H1 (cell line): Measurements from ENCODE around the gene ZNF385D. TPM values are rescaled to one million over a fixed set of nuclear protein-coding genes. Genes with fewer than 3 reads are reported as not detected.

ENCODE experiments used
- CTCF ChIA-PET: fragments of 300-600 bp; sonication (Branson Sonifier 250); formaldehyde crosslinking; loops from one replicate; lab custom pipeline; 2021; ENCODE audit not compliant: partially characterized antibody; lab: Charles Lee
- POLR2A ChIA-PET: fragments of 300-600 bp; sonication (Branson Sonifier 250); formaldehyde crosslinking; loops from one replicate; lab custom pipeline; 2021; ENCODE audit warnings: inconsistent platforms; ENCODE audit not compliant: partially characterized antibody; lab: Charles Lee
- DNase-seq, 2 experiments: peaks; one replicate each; pipeline versions ENCODE4 v3.0.0 to v3.0.0-alpha.2; 2010 to 2022; ENCODE audit warnings: low spot score in 2 of 2, low read depth in 1 of 2, mixed read lengths in 1 of 2
- FAIRE-seq: peaks from 2 replicates; lab custom pipeline; 2011; peaks lifted over from hg19 to GRCh38; lab: Jason Lieb, UNC
- H2AFZ ChIP-seq: 2 replicates; pipeline ENCODE4 v1.8.1; 2012; ENCODE audit warnings: low read length, inconsistent platforms
- H2AK5ac ChIP-seq: 2 replicates; pipeline ENCODE4 v1.6.1; 2013; ENCODE audit warnings: low read depth, low read length
- H2BK120ac ChIP-seq: replicated peaks from 2 replicates; pipeline ENCODE3; 2013; ENCODE audit warnings: low read depth, low read length, inconsistent platforms
- H2BK12ac ChIP-seq: 2 replicates; pipeline ENCODE4 v1.6.1; 2013; ENCODE audit warnings: low read depth, low read length
- H2BK15ac ChIP-seq: 2 replicates; pipeline ENCODE4 v1.6.1; 2013; ENCODE audit warnings: low read length
- H2BK20ac ChIP-seq: 2 replicates; pipeline ENCODE4 v1.6.1; 2013; ENCODE audit warnings: low read length
- H2BK5ac ChIP-seq: 2 replicates; pipeline ENCODE4 v1.6.1; 2013; ENCODE audit warnings: low read depth, low read length
- H3K14ac ChIP-seq: 2 replicates; pipeline ENCODE4 v1.6.1; 2013; ENCODE audit warnings: inconsistent platforms; ENCODE audit not compliant: insufficient read length
- H3K18ac ChIP-seq: 2 replicates; pipeline ENCODE4 v1.6.1; 2013; ENCODE audit warnings: low read length; ENCODE audit errors: extremely low read depth
- H3K23ac ChIP-seq: 2 replicates; pipeline ENCODE4 v1.6.1; 2013; ENCODE audit warnings: inconsistent platforms; ENCODE audit not compliant: insufficient read length
- H3K23me2 ChIP-seq: 2 replicates; pipeline ENCODE4 v1.6.1; 2013; ENCODE audit warnings: low read depth, low read length
- H3K27ac ChIP-seq: 2 replicates; pipeline ENCODE4 v1.6.1; 2011; ENCODE audit warnings: low read depth, low read length, inconsistent platforms
- H3K27me3 ChIP-seq, 4 experiments: replicated peaks in 1 of 4; 1 replicate in 1 of 4; 2 replicates in 3 of 4; pipeline versions ENCODE4 v1.6.1 to v1.8.1; 2011 to 2013; ENCODE audit warnings: low read length in 3 of 4, mild to moderate bottlenecking in 3 of 4, inconsistent platforms in 2 of 4, mixed read lengths in 2 of 4, moderate library complexity in 1 of 4; ENCODE audit not compliant: control insufficient read depth in 3 of 4, insufficient read depth in 3 of 4; ENCODE audit errors: extremely low read depth in 1 of 4
- H3K36me3 ChIP-seq, 4 experiments: 2 replicates each; pipeline versions ENCODE4 v1.6.1 to v1.8.1; 2011 to 2013; ENCODE audit warnings: mild to moderate bottlenecking in 4 of 4, low read length in 3 of 4, moderate library complexity in 2 of 4, control low read depth in 1 of 4, inconsistent platforms in 1 of 4; ENCODE audit not compliant: insufficient read depth in 4 of 4, control insufficient read depth in 2 of 4
- H3K4ac ChIP-seq: replicated peaks from 2 replicates; pipeline ENCODE3; 2013; ENCODE audit warnings: low read length, low read depth, mixed read lengths, inconsistent platforms; ENCODE audit not compliant: insufficient read length
- H3K4me1 ChIP-seq, 4 experiments: replicated peaks in 1 of 4; 1 replicate in 1 of 4; 2 replicates in 3 of 4; pipeline versions ENCODE4 v1.6.1 to v1.8.1; 2011 to 2013; ENCODE audit warnings: low read length in 3 of 4, inconsistent platforms in 2 of 4, mixed read lengths in 1 of 4; ENCODE audit not compliant: insufficient read depth in 4 of 4, control insufficient read depth in 3 of 4
- H3K4me2 ChIP-seq, 2 experiments: 2 replicates each; pipeline versions ENCODE4 v1.6.1 to v1.8.1; 2011 to 2013; ENCODE audit warnings: low read depth in 2 of 2, low read length in 2 of 2, control low read depth in 1 of 2, inconsistent platforms in 1 of 2, mild to moderate bottlenecking in 1 of 2; ENCODE audit not compliant: insufficient read depth in 1 of 2
- H3K4me3 ChIP-seq, 4 experiments: fragments of 200-600, 300-600 bp in 1 of 4; sonication (generic), shearing (Covaris generic), sonication (Bioruptor Twin) in 1 of 4; 2 replicates each; pipeline versions ENCODE4 v1.5.1 to v1.8.1; 2011 to 2016; ENCODE audit warnings: low read length in 4 of 4, low read depth in 3 of 4, control low read depth in 2 of 4, inconsistent platforms in 2 of 4, mild to moderate bottlenecking in 2 of 4, mixed read lengths in 1 of 4, moderate library complexity in 1 of 4; ENCODE audit not compliant: insufficient read depth in 2 of 4; ENCODE audit errors: extremely low read depth in 1 of 4
- H3K56ac ChIP-seq: replicated peaks from 2 replicates; pipeline ENCODE3; 2013; ENCODE audit warnings: low read depth, mild to moderate bottlenecking, mixed read lengths, low read length, inconsistent platforms; ENCODE audit not compliant: insufficient read length
- H3K79me1 ChIP-seq: 2 replicates; pipeline ENCODE4 v1.6.1; 2013; ENCODE audit warnings: low read depth, low read length, control low read depth
- H3K79me2 ChIP-seq, 2 experiments: 2 replicates each; pipeline versions ENCODE4 v1.6.1 to v1.8.1; 2012 to 2013; ENCODE audit warnings: low read length in 2 of 2, mild to moderate bottlenecking in 2 of 2, inconsistent platforms in 1 of 2; ENCODE audit not compliant: insufficient read depth in 2 of 2, control insufficient read depth in 1 of 2
- H3K9ac ChIP-seq, 4 experiments: replicated peaks in 1 of 4; 1 replicate in 1 of 4; 2 replicates in 3 of 4; pipeline versions ENCODE4 v1.6.1 to v1.8.1; 2011 to 2013; ENCODE audit warnings: low read depth in 3 of 4, low read length in 3 of 4, control low read depth in 2 of 4, mild to moderate bottlenecking in 2 of 4, moderate library complexity in 2 of 4, inconsistent platforms in 1 of 4; ENCODE audit errors: extremely low read depth in 1 of 4
- H3K9me3 ChIP-seq, 2 experiments: 2 replicates each; pipeline versions ENCODE4 v1.6.1 to v1.8.1; 2012 to 2013; ENCODE audit warnings: mild to moderate bottlenecking in 2 of 2, moderate library complexity in 2 of 2, control low read depth in 1 of 2, inconsistent platforms in 1 of 2, low read depth in 1 of 2, low read length in 1 of 2, mixed read lengths in 1 of 2; ENCODE audit not compliant: insufficient read depth in 2 of 2
- H4K20me1 ChIP-seq, 2 experiments: replicated peaks in 1 of 2; 2 replicates each; pipeline versions ENCODE3 to v1.8.1; 2011 to 2013; ENCODE audit warnings: inconsistent platforms in 2 of 2, low read length in 2 of 2, mild to moderate bottlenecking in 1 of 2; ENCODE audit not compliant: insufficient read depth in 2 of 2, control insufficient read depth in 1 of 2
- H4K5ac ChIP-seq: 2 replicates; pipeline ENCODE4 v1.6.1; 2013; ENCODE audit warnings: low read length, low read depth, mixed read lengths, inconsistent platforms; ENCODE audit not compliant: insufficient read length
- H4K8ac ChIP-seq: 2 replicates; pipeline ENCODE4 v1.8.0; 2013; ENCODE audit warnings: mild to moderate bottlenecking, moderate library complexity, low read length, inconsistent platforms; ENCODE audit not compliant: insufficient read depth; ENCODE audit errors: extremely low read depth
- H4K91ac ChIP-seq: replicated peaks from 2 replicates; pipeline ENCODE3; 2013; ENCODE audit warnings: low read length, mixed read lengths, inconsistent platforms; ENCODE audit not compliant: insufficient read length
- ASH2L ChIP-seq: fragments of 200-600, 300-600 bp; sonication (generic); IDR thresholded peaks from one replicate; pipeline ENCODE4 v1.7.1; 2017; ENCODE audit warnings: low read length
- BRCA1 ChIP-seq: IDR thresholded peaks from 2 replicates; pipeline ENCODE4 v1.6.1; 2012; ENCODE audit warnings: low read depth, low read length, improper control_type of control experiment
- EZH2 ChIP-seq: fragments of 200-600 bp; sonication (generic); IDR thresholded peaks from 2 replicates; pipeline ENCODE4 v1.7.1; 2012; ENCODE audit warnings: low read depth, mild to moderate bottlenecking, moderate library complexity, low read length, inconsistent platforms; ENCODE audit not compliant: severe bottlenecking
- FOSL1 ChIP-seq: IDR thresholded peaks from 2 replicates; pipeline ENCODE4 v1.6.1; 2011; ENCODE audit warnings: mild to moderate bottlenecking, low read depth, low read length, moderate library complexity; ENCODE audit not compliant: insufficient read depth
- HDAC6 ChIP-seq: IDR thresholded peaks from one replicate; pipeline ENCODE4 v1.7.1; 2012; ENCODE audit warnings: low read depth, mild to moderate bottlenecking, inconsistent platforms, low read length, moderate library complexity
- NRF1 ChIP-seq: IDR thresholded peaks from 2 replicates; pipeline ENCODE4 v1.6.1; 2011; ENCODE audit warnings: mild to moderate bottlenecking, low read depth, low read length, improper control_type of control experiment
- SAP30 ChIP-seq: fragments of 300-600 bp; sonication (generic); IDR thresholded peaks from 2 replicates; pipeline ENCODE4 v1.7.1; 2012; ENCODE audit warnings: low read length, moderate library complexity, mild to moderate bottlenecking, inconsistent platforms; ENCODE audit not compliant: insufficient read depth, insufficient replicate concordance
- SIN3A ChIP-seq, 2 experiments: IDR thresholded peaks in 1 of 2; conservative IDR thresholded peaks in 1 of 2; 2 replicates each; pipeline ENCODE4 v1.6.1; 2011 to 2012; ENCODE audit warnings: low read length in 2 of 2, improper control_type of control experiment in 1 of 2, low read depth in 1 of 2, mild to moderate bottlenecking in 1 of 2
- SP2 ChIP-seq: IDR thresholded peaks from 2 replicates; pipeline ENCODE4 v1.6.1; 2012; ENCODE audit warnings: mild to moderate bottlenecking, low read length, inconsistent platforms
- TCF12 ChIP-seq: IDR thresholded peaks from 2 replicates; pipeline ENCODE4 v1.6.1; 2011; ENCODE audit warnings: low read depth, mild to moderate bottlenecking, low read length
- TEAD4 ChIP-seq: IDR thresholded peaks from 2 replicates; pipeline ENCODE4 v1.6.1; 2012; ENCODE audit warnings: low read depth, low read length, inconsistent platforms, mixed read lengths
- YY1 ChIP-seq: IDR thresholded peaks from 2 replicates; pipeline ENCODE4 v1.6.1; 2011; ENCODE audit warnings: low read depth, mild to moderate bottlenecking, low read length
- WGBS, 2 experiments: shearing (Covaris generic) in 1 of 2; methylation state at CpG; one replicate each; pipeline versions ENCODE4 v1.1.6 to v1.1.7; 2013 to 2015; ENCODE audit warnings: low lambda C conversion rate in 2 of 2, mixed read lengths in 2 of 2, inconsistent platforms in 1 of 2, low coverage in 1 of 2, missing lambda C conversion rate in 1 of 2; ENCODE audit not compliant: insufficient replicate concordance in 2 of 2, insufficient coverage in 1 of 2, insufficient read length in 1 of 2; ENCODE audit errors: extremely low coverage in 1 of 2, missing lambda C conversion rate in 1 of 2; 5-methylcytosine and 5-hydroxymethylcytosine counted together
- polyA plus RNA-seq, 7 experiments: library from polyadenylated mRNA; depleted of rRNA in 3 of 7; stranded (reverse) in 5 of 7; unstranded in 2 of 7; fragments of >200 nt in 5 of 7; fragments of 200-250 nt in 2 of 7; gene quantifications; 1 replicate in 5 of 7; 2 replicates in 1 of 7; 4 replicates in 1 of 7; pipeline versions ENCODE4 v1.2.1 to v1.2.3, GENCODE V29; 2011 to 2013; ENCODE audit warnings: missing spikeins in 2 of 7, mixed read lengths in 2 of 7
- total RNA-seq: library from RNA; stranded (reverse); fragmentation: NEBNext Ultra II Directional; extraction: Animal tissue kit (Norgen Biotek cat#: 25700); gene quantifications from 2 replicates; pipeline ENCODE4 v1.2.1, GENCODE V29; 2021

Gene ZNF385D
- total and polyA plus RNA-seq, 2 of the 8 experiments (the other 6 are each of a cell fraction or from before 2014, with no cell fraction given) = 5.9 to 10.8 TPM

- DNase-seq (no peak), FAIRE-seq (no peak)
- H2BK5ac ChIP-seq = no peak overlapping the region
- H3K56ac ChIP-seq = no peak overlapping the region
- no peaks in the 10 kb centered on the region for H4K20me1 ChIP-seq
- no peaks in the 10 kb centered on the region for H3K36me3 ChIP-seq
- 94% methylated on average over 1 of the region's 1 CpG; no CpG with 5 or more reads in 1 of the 2 experiments for WGBS, 2 experiments
- H3K9ac ChIP-seq = no peak overlapping the region
- no peaks in the 10 kb centered on the region for H3K4me1 ChIP-seq
- no peaks in the 10 kb centered on the region for H3K23me2 ChIP-seq
- no peak overlapping the region for H4K5ac ChIP-seq
- TF ChIP-seq ASH2L (no peak), EZH2 (no peak), TEAD4 (no peak), SIN3A (conservative IDR thresholded peaks at IDR 0.05 in 1 of 2, IDR thresholded peaks at IDR 0.05 in 1 of 2; ENCODE audit: low read depth in 1 of 2, low read length in 2 of 2) (no peak), FOSL1 (no peak), SAP30 (no peak), BRCA1 (no peak), NRF1 (no peak), SP2 (no peak), TCF12 (no peak), HDAC6 (no peak), YY1 (no peak)
- H4K8ac ChIP-seq = no peak overlapping the region
- ChIA-PET POLR2A (no interaction called here), CTCF (no interaction called here)
- H2AK5ac ChIP-seq = no peak overlapping the region
- H2AFZ ChIP-seq = no peak overlapping the region
- no peak overlapping the region for H2BK20ac ChIP-seq
- H2BK15ac ChIP-seq = no peak overlapping the region
- no peak overlapping the region for H3K18ac ChIP-seq
- no peak overlapping the region for H2BK120ac ChIP-seq
- no peaks in the 10 kb centered on the region for H3K79me2 ChIP-seq
- no peak overlapping the region for H3K4ac ChIP-seq
- H3K14ac ChIP-seq = no peak overlapping the region
- no peaks in the 10 kb centered on the region for H3K27me3 ChIP-seq
- H3K4me3 ChIP-seq = no peak overlapping the region
- H3K23ac ChIP-seq = no peak overlapping the region
- H3K27ac ChIP-seq = no peak overlapping the region
- H3K79me1 ChIP-seq = no peaks in the 10 kb centered on the region
- H3K9me3 ChIP-seq = no peaks in the 10 kb centered on the region
- H2BK12ac ChIP-seq = no peak overlapping the region
- no peak overlapping the region for H4K91ac ChIP-seq
- H3K4me2 ChIP-seq = no peak overlapping the region
Measured at GRCh38 chr3:21729331-21729730, 21.7 kb downstream of the ZNF385D start.
